Cardiac muscle cell (in vitro differentiated cells and primary cell): ENCODE results near the gene CETN2. TPM values are rescaled to one million over a fixed set of nuclear protein-coding genes. Genes with fewer than 3 reads are reported as not detected.
A peak's percentile ranks its signal among the peaks of the same experiment; 100 is the strongest.

Experiments used
- DNase-seq, 2 donors: peaks; one replicate each; pipeline versions ENCODE4 v3.0.0 to v3.0.0-alpha.2; 2010 to 2017; ENCODE audit warnings: low read depth in 1 of 2, low spot score in 1 of 2
- H3K27ac ChIP-seq: fragments of 200-600 bp; sonication (generic); 2 replicates; pipeline ENCODE4 v1.5.1; 2016
- H3K27me3 ChIP-seq: fragments of 200-600 bp; sonication (generic); 2 replicates; pipeline ENCODE4 v1.6.0; 2016; ENCODE audit warnings: control low read depth
- H3K36me3 ChIP-seq: fragments of 200-600 bp; sonication (generic); 2 replicates; pipeline ENCODE4 v1.5.1; 2016; ENCODE audit warnings: control low read depth
- H3K4me1 ChIP-seq: fragments of 200-600 bp; sonication (generic); 2 replicates; pipeline ENCODE4 v1.8.1; 2017; ENCODE audit warnings: low read depth, mild to moderate bottlenecking, mixed run types
- H3K4me3 ChIP-seq: fragments of 200-600 bp; sonication (generic); 2 replicates; pipeline ENCODE4 v1.5.1; 2016; ENCODE audit warnings: mild to moderate bottlenecking
- H3K9me3 ChIP-seq: fragments of 200-600 bp; sonication (generic); 2 replicates; pipeline ENCODE4 v1.5.1; 2017; ENCODE audit warnings: low read depth, mild to moderate bottlenecking, control low read depth
- CTCF ChIP-seq: IDR thresholded peaks from 2 replicates; pipeline ENCODE4 v1.5.1; 2012; ENCODE audit warnings: low read depth, mild to moderate bottlenecking, low read length
- polyA plus RNA-seq: library from polyadenylated mRNA; unstranded; fragments of >200 nt; fragmentation: Nextera tagmentation; extraction: Ambion mirVana; gene quantifications from 2 replicates; pipeline ENCODE4 v1.2.1, GENCODE V29; 2016
- total RNA-seq: library from RNA; depleted of rRNA; stranded (reverse); fragments of >200 nt; gene quantifications from 2 replicates; pipeline ENCODE4 v1.2.3, GENCODE V29; 2016

Gene CETN2
- total and polyA plus RNA-seq, 2 experiments from 2014 or later = 62.5 to 88.6 TPM

GRCh38 chrX:152832520-152832919 is 2.0 kb upstream of the CETN2 start:
- Histone ChIP-seq H3K4me3 (no peak overlapping the region), H3K36me3 (no peaks in the 10 kb centered on the region), H3K27ac (peak overlapping the region; percentile 94), H3K9me3 (no peaks in the 10 kb centered on the region), H3K4me1 (no peaks in the 10 kb centered on the region), H3K27me3 (no peaks in the 10 kb centered on the region)
- no peak for TF ChIP-seq CTCF
- DNase-seq = no peak

- H3K4me1 ChIP-seq = no peaks in the 10 kb centered on the region
- no peaks in the 10 kb centered on the region for H3K27me3 ChIP-seq
- H3K27ac ChIP-seq = peak overlapping the region; percentile 94
- no peak for TF ChIP-seq CTCF
- H3K9me3 ChIP-seq = no peaks in the 10 kb centered on the region
- peak in 1 of 2 donors; percentile 2 for DNase-seq
- H3K36me3 ChIP-seq = no peaks in the 10 kb centered on the region
- peak overlapping the region; percentile 44 for H3K4me3 ChIP-seq
These were observed 834 bp upstream of the CETN2 start for GRCh38 chrX:152831391-152831790.

GRCh38 chrX:152824841-152825374 is 5.6 kb downstream of the CETN2 start:
- Histone ChIP-seq H3K36me3 (no peaks in the 10 kb centered on the region), H3K9me3 (no peaks in the 10 kb centered on the region), H3K4me1 (no peaks in the 10 kb centered on the region), H3K27ac (no peak overlapping the region), H3K27me3 (peaks cover 7% of the 10 kb centered on the region), H3K4me3 (no peak overlapping the region)
- TF ChIP-seq CTCF = no peak
- DNase-seq = no peak

- DNase-seq = no peak
- H3K4me3 ChIP-seq = no peak overlapping the region
- H3K27ac ChIP-seq = no peak overlapping the region
- H3K27me3 ChIP-seq = peaks cover 7% of the 10 kb centered on the region
- TF ChIP-seq CTCF = no peak
- no peaks in the 10 kb centered on the region for H3K36me3 ChIP-seq
- H3K9me3 ChIP-seq = no peaks in the 10 kb centered on the region
- H3K4me1 ChIP-seq = no peaks in the 10 kb centered on the region
These were observed 6.9 kb downstream of the CETN2 start for GRCh38 chrX:152823657-152824056.

- no peak overlapping the region for H3K27ac ChIP-seq
- H3K27me3 ChIP-seq = peaks cover 7% of the 10 kb centered on the region
- no peak for TF ChIP-seq CTCF
- no peak for DNase-seq
- H3K36me3 ChIP-seq = no peaks in the 10 kb centered on the region
- no peak overlapping the region for H3K4me3 ChIP-seq
- no peaks in the 10 kb centered on the region for H3K4me1 ChIP-seq
- H3K9me3 ChIP-seq = no peaks in the 10 kb centered on the region
These were observed 8.0 kb downstream of the CETN2 start for GRCh38 chrX:152822383-152823086.
